Measurements from ENCODE around the gene CDKN2C.
"Not testable (repeated sequence)": the region's sequence is repeated elsewhere in the genome, so short reads cannot be mapped to it uniquely, and the experiment has no call there.

CDKN2C gene

GRCh38 chr1:50969611-50970508 is at the start of gene CDKN2C:
Gene CDKN2C, plus strand, starts transcription at chr1:50970245. Its CDS starts 124 bp downstream, at chr1:50970369.
- peak within 1 kb of the TSS; percentile 50 for H3K4me3 ChIP-seq (ENCODE audit: low read depth, low read length)

GRCh38 chr1:50920409-50920808 is 49.6 kb upstream of the CDKN2C start:
- H3K4me3 ChIP-seq (ENCODE audit: low read depth, low read length): no peak overlapping the region

- no peak overlapping the region for H3K4me3 ChIP-seq (ENCODE audit: low read depth, low read length)
Measured at GRCh38 chr1:50921029-50921428, 49.0 kb upstream of the CDKN2C start.

- no peak overlapping the region for H3K4me3 ChIP-seq (ENCODE audit: low read depth, low read length)
Measured at GRCh38 chr1:50923564-50923963, 46.5 kb upstream of the CDKN2C start.

GRCh38 chr1:50929376-50929958 is 40.6 kb upstream of the CDKN2C start:
- H3K4me3 ChIP-seq (ENCODE audit: low read depth, low read length): no peak overlapping the region

- no peak overlapping the region for H3K4me3 ChIP-seq (ENCODE audit: low read depth, low read length)
Measured at GRCh38 chr1:50930193-50930592, 39.9 kb upstream of the CDKN2C start.

- no peak overlapping the region for H3K4me3 ChIP-seq (ENCODE audit: low read depth, low read length)
Measured at GRCh38 chr1:50930965-50931737, 38.9 kb upstream of the CDKN2C start.

GRCh38 chr1:50932043-50932442 is 38.0 kb upstream of the CDKN2C start:
- H3K4me3 ChIP-seq (ENCODE audit: low read depth, low read length): not testable (repeated sequence)

GRCh38 chr1:50933770-50934169 is 36.3 kb upstream of the CDKN2C start:
- not testable (repeated sequence) for H3K4me3 ChIP-seq (ENCODE audit: low read depth, low read length)

- no peak overlapping the region for H3K4me3 ChIP-seq (ENCODE audit: low read depth, low read length)
Measured at GRCh38 chr1:50934838-50935237, 35.2 kb upstream of the CDKN2C start.

GRCh38 chr1:50935276-50935675 is 34.8 kb upstream of the CDKN2C start:
- not testable (repeated sequence) for H3K4me3 ChIP-seq (ENCODE audit: low read depth, low read length)

- H3K4me3 ChIP-seq (ENCODE audit: low read depth, low read length): no peak overlapping the region
Measured at GRCh38 chr1:50936321-50936720, 33.7 kb upstream of the CDKN2C start.

- H3K4me3 ChIP-seq (ENCODE audit: low read depth, low read length): no peak overlapping the region
Measured at GRCh38 chr1:50940291-50940690, 29.8 kb upstream of the CDKN2C start.

- no peak overlapping the region for H3K4me3 ChIP-seq (ENCODE audit: low read depth, low read length)
Measured at GRCh38 chr1:50942334-50942733, 27.7 kb upstream of the CDKN2C start.

GRCh38 chr1:50949286-50949982 is 20.6 kb upstream of the CDKN2C start:
- H3K4me3 ChIP-seq (ENCODE audit: low read depth, low read length): no peak overlapping the region

GRCh38 chr1:50950396-50950795 is 19.6 kb upstream of the CDKN2C start:
- H3K4me3 ChIP-seq (ENCODE audit: low read depth, low read length): no peak overlapping the region

GRCh38 chr1:50952566-50952965 is 17.5 kb upstream of the CDKN2C start:
- not testable (repeated sequence) for H3K4me3 ChIP-seq (ENCODE audit: low read depth, low read length)

GRCh38 chr1:50955116-50955515 is 14.9 kb upstream of the CDKN2C start:
- no peak overlapping the region for H3K4me3 ChIP-seq (ENCODE audit: low read depth, low read length)

GRCh38 chr1:50959303-50959912 is 10.6 kb upstream of the CDKN2C start:
- peak overlapping the region; percentile 78 for H3K4me3 ChIP-seq (ENCODE audit: low read depth, low read length)
